Thyroid gland (tissue), 4 donors: ENCODE results near the gene ANTKMT. TPM values are rescaled to one million over a fixed set of nuclear protein-coding genes. Genes with fewer than 3 reads are reported as not detected.
A peak's percentile ranks its signal among the peaks of the same experiment; 100 is the strongest.

Source experiments
- DNase-seq, 2 donors: peaks; one replicate each; pipeline ENCODE4 v3.0.0-alpha.2; 2019
- H3K27ac ChIP-seq, 3 donors: fragments of 200-600 bp; sonication (generic); 1 replicate in 2 of 3; 2 replicates in 1 of 3; pipeline ENCODE4 v1.5.1; 2016 to 2019; ENCODE audit warnings: mild to moderate bottlenecking in 1 of 3, moderate library complexity in 1 of 3
- H3K27me3 ChIP-seq: fragments of 200-600 bp; sonication (generic); one replicate; pipeline ENCODE4 v1.5.1; 2019
- H3K36me3 ChIP-seq, 2 donors: fragments of 200-600 bp; sonication (generic); one replicate each; pipeline ENCODE4 v1.5.1; 2016 to 2019
- H3K4me1 ChIP-seq, 2 donors: fragments of 200-600 bp; sonication (generic); one replicate each; pipeline ENCODE4 v1.5.1; 2017 to 2019
- H3K4me3 ChIP-seq, 3 donors: fragments of 200-600 bp; sonication (generic); replicated peaks in 1 of 3; 1 replicate in 2 of 3; 2 replicates in 1 of 3; pipeline ENCODE4 v1.5.1; 2016; ENCODE audit warnings: mild to moderate bottlenecking in 1 of 3
- H3K9me3 ChIP-seq: fragments of 200-600 bp; sonication (generic); one replicate; pipeline ENCODE4 v1.5.1; 2017
- CTCF ChIP-seq, 6 experiments: fragments of 200-600 bp in 3 of 6; fragments of 450-650 bp in 3 of 6; sonication (generic) in 3 of 6; IDR thresholded peaks; one replicate each; pipeline ENCODE4 v1.5.1; 2016 to 2019; ENCODE audit warnings: antibody characterized with exemption in 6 of 6, mild to moderate bottlenecking in 2 of 6, inconsistent platforms in 1 of 6, moderate library complexity in 1 of 6
- POLR2A ChIP-seq, 2 donors: fragments of 450-650 bp; IDR thresholded peaks; one replicate each; pipeline ENCODE4 v1.6.1; 2017; ENCODE audit warnings: antibody characterized with exemption in 2 of 2, mild to moderate bottlenecking in 2 of 2, moderate library complexity in 1 of 2
- WGBS, 2 donors: methylation state at CpG; one replicate each; pipeline ENCODE4 v1.1.5; 2017; 5-methylcytosine and 5-hydroxymethylcytosine counted together
- intact Hi-C: fragments of 100-400 bp; cut with DNase I; formaldehyde crosslinking; loops from one replicate; pipeline ENCODE4 v1.15.1; 2023
- total RNA-seq, 4 donors: library from RNA; depleted of rRNA; stranded (reverse); fragments of >200 nt; gene quantifications; one replicate each; pipeline ENCODE4 v1.2.3, GENCODE V29; 2016

ANTKMT gene
- total RNA-seq, 4 donors from 2014 or later = 56.4 to 109 (median 63.8) TPM

- Histone ChIP-seq H3K4me1 (peaks cover 30 to 49% of the 10 kb centered on the region in 2 donors), H3K9me3 (no peaks in the 10 kb centered on the region), H3K36me3 (peaks cover 18 to 19% of the 10 kb centered on the region in 2 donors), H3K4me3 (no peak overlapping the region), H3K27me3 (no peaks in the 10 kb centered on the region), H3K27ac (no peak overlapping the region)
- DNase-seq = no peak
- 79 to 89% methylated on average over 20 to 21 of the region's 28 CpGs for WGBS, 2 donors
- intact Hi-C loops = no loop called here
- TF ChIP-seq CTCF (IDR thresholded peaks at IDR 0.05) (no peak), POLR2A (IDR thresholded peaks at IDR 0.05) (no peak)
These were observed 39.1 kb upstream of the ANTKMT start for GRCh38 chr16:681746-682427.

GRCh38 chr16:682493-683395, 38.2 kb upstream of the ANTKMT start:
- intact Hi-C loops = no loop called here
- no peaks in the 10 kb centered on the region for H3K27me3 ChIP-seq
- peaks cover 18 to 20% of the 10 kb centered on the region in 2 donors for H3K36me3 ChIP-seq
- H3K4me3 ChIP-seq = no peak overlapping the region
- DNase-seq = no peak
- H3K27ac ChIP-seq = no peak overlapping the region
- no peaks in the 10 kb centered on the region for H3K9me3 ChIP-seq
- peaks cover 30 to 49% of the 10 kb centered on the region in 2 donors for H3K4me1 ChIP-seq
- no peak for TF ChIP-seq CTCF (IDR thresholded peaks at IDR 0.05)
- TF ChIP-seq POLR2A (IDR thresholded peaks at IDR 0.05) = no peak
- 89 to 95% methylated on average over 21 to 34 of the region's 36 CpGs for WGBS, 2 donors

DNA sequence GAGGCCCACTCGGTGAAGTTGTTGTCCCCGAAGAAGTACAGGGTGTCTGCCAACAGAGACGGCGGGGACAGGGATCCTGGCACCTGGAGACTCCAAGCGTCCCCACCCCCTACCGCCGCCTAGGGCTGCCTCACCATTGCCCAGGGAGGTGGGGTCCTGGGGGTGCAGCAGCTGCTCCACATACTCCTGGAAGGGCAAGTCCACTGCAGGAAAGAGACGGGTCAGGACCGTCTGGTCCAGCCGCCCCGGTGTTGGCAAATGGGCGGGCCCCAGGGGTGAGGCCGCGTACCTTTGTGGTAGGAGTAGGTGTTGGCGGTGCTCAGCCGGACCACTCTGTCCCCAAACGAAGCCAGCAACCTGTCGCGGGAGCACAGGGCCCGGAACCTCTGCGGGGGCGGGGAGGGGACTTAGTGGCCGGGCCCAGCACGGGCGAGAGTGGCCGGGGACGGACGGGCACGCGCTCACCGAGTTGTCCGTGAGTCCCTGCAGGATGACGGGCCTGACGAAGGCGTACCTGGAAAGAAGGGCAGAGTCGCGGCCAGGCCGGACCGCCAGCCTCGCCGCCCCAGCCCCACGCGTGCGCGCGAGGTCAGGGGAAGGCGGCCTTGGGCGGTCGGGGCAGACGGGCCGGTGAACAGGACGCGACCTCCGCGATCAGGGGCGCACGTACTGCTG, 37.4 kb upstream of the ANTKMT start:
- intact Hi-C loops = no loop called here
- peaks cover 30 to 49% of the 10 kb centered on the region in 2 donors for H3K4me1 ChIP-seq
- WGBS, 2 donors = 28 to 44% methylated on average over 5 to 27 of the region's 57 CpGs

DNA sequence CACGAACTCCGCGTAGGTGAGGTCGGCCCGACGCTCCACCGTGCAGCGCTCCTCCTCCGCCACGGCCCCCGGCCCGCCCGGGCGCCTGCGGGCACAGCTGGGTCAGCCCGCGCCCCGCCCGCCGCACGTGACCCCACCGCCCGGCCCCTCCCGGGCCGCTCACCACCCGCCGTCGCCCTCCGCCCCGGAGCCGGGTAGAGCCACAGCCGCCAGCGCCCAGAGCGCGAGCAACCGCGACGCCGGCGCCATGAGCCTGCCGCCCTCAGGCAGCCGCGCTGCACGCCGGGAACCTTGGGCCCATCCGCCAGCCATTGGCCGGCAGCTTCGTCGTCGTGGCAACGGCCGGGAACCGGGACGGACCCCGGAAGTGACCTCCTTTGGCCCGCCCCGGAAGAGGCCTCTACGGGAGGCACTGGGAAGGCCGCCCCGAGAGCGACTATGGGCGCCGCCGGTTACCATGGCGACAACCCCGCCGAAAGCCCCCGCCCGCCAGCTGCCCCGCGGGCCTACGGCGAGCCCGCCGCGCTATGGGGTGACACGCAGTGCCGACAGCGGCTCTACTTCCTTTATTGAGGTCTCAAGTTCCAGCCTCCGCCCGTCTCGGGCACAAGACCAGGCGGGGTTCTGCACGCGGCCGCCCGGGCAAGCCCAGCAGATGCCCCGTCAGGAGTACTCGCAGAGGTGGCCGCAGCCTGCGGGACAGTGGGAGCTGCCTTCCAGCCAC, 36.7 kb upstream of the ANTKMT start, which contains the start of gene JMJD8:
Gene JMJD8, minus strand, starts transcription at position 264 of the 724 bp plus-strand sequence. Its CDS starts 15 bp downstream, at position 249.
- Histone ChIP-seq H3K9me3 (no peaks in the 10 kb centered on the region), H3K36me3 (peaks cover 18 to 20% of the 10 kb centered on the region in 2 donors), H3K4me1 (peaks cover 28 to 52% of the 10 kb centered on the region in 2 donors), H3K4me3 (peak within 1 kb of the TSS in 2 of 3 donors; percentile 42 to 86), H3K27me3 (no peaks in the 10 kb centered on the region), H3K27ac (peak within 1 kb of the TSS; percentile 58 to 72 (median 66))
- TF ChIP-seq CTCF (IDR thresholded peaks at IDR 0.05) (no peak), POLR2A (IDR thresholded peaks at IDR 0.05) (peak in 1 of 2 donors; percentile 73)
- DNase-seq = peak; percentile 98
- WGBS, 2 donors = 15% methylated on average over 22 of the region's 91 CpGs; no CpG with 5 or more reads in 1 of the 2 donors
- intact Hi-C loops = no loop called here

More for the DNA sequence above, 37.4 kb upstream of the ANTKMT start:
- Histone ChIP-seq H3K27ac (peak overlapping the region in 1 of 3 donors; percentile 6), H3K4me3 (peak overlapping the region in 1 of 3 donors; percentile 86), H3K36me3 (peaks cover 18 to 20% of the 10 kb centered on the region in 2 donors), H3K9me3 (no peaks in the 10 kb centered on the region), H3K27me3 (no peaks in the 10 kb centered on the region)
- DNase-seq = no peak
- TF ChIP-seq CTCF (IDR thresholded peaks at IDR 0.05) (no peak), POLR2A (IDR thresholded peaks at IDR 0.05) (no peak)
